Measurements from ENCODE around the gene SLC6A17. TPM values are rescaled to one million over a fixed set of nuclear protein-coding genes. Genes with fewer than 3 reads are reported as not detected.

SLC6A17 gene
- total RNA-seq, 1 donor from 2014 or later, result 46.1 TPM

DNA sequence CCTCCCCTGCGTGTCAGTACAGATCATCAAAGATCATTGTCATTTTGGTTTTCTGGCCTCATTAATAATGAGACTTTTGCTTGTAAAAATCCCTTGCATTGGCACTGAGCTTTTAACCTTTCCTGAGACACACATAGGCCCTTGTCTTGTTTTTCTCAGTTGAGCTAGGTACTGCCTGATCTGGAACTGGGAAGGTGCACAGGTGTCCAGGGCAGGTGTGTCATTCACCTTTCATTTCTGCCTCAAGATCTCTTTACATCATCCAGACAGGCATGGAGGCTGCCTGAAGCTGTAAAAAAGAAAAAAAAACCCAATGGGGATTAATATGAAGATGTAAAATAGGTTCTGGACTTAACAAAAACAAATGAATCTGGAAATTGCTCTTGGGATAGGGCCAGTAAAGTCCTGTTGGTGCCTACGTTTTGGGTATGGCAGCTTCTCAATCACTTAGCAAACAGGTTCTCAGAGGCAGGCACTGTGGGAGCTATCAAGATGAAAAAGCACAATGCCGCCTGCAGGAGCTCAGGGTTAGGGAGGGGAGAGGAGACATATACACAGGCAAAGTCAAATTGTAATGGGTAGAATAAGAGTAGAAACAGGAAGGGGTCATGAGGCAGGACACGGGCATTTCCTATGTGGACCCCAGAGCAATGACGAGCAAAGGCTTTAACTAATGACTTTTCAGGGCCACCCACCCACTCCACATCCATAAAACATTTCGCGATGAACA lies 58.8 kb downstream of the SLC6A17 start:
- Mint-ChIP-seq H3K27ac (ENCODE audit: unreplicated experiment) (peak overlapping the region; percentile 93), H3K4me1 (ENCODE audit: unreplicated experiment) (peaks cover 36% of the 10 kb centered on the region), H3K36me3 (ENCODE audit: low read depth, unreplicated experiment) (peaks cover 9% of the 10 kb centered on the region), H3K4me3 (ENCODE audit: unreplicated experiment) (peak overlapping the region; percentile 91), H3K9me3 (ENCODE audit: unreplicated experiment) (no peaks in the 10 kb centered on the region), H3K27me3 (ENCODE audit: unreplicated experiment) (peaks cover 12% of the 10 kb centered on the region)
- DNase-seq (ENCODE audit: low spot score), result no peak
- TF ChIP-seq, protein P1, sequence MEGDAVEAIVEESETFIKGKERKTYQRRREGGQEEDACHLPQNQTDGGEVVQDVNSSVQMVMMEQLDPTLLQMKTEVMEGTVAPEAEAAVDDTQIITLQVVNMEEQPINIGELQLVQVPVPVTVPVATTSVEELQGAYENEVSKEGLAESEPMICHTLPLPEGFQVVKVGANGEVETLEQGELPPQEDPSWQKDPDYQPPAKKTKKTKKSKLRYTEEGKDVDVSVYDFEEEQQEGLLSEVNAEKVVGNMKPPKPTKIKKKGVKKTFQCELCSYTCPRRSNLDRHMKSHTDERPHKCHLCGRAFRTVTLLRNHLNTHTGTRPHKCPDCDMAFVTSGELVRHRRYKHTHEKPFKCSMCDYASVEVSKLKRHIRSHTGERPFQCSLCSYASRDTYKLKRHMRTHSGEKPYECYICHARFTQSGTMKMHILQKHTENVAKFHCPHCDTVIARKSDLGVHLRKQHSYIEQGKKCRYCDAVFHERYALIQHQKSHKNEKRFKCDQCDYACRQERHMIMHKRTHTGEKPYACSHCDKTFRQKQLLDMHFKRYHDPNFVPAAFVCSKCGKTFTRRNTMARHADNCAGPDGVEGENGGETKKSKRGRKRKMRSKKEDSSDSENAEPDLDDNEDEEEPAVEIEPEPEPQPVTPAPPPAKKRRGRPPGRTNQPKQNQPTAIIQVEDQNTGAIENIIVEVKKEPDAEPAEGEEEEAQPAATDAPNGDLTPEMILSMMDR (IDR thresholded peaks at IDR 0.05; ENCODE audit: unreplicated experiment), result no peak

DNA sequence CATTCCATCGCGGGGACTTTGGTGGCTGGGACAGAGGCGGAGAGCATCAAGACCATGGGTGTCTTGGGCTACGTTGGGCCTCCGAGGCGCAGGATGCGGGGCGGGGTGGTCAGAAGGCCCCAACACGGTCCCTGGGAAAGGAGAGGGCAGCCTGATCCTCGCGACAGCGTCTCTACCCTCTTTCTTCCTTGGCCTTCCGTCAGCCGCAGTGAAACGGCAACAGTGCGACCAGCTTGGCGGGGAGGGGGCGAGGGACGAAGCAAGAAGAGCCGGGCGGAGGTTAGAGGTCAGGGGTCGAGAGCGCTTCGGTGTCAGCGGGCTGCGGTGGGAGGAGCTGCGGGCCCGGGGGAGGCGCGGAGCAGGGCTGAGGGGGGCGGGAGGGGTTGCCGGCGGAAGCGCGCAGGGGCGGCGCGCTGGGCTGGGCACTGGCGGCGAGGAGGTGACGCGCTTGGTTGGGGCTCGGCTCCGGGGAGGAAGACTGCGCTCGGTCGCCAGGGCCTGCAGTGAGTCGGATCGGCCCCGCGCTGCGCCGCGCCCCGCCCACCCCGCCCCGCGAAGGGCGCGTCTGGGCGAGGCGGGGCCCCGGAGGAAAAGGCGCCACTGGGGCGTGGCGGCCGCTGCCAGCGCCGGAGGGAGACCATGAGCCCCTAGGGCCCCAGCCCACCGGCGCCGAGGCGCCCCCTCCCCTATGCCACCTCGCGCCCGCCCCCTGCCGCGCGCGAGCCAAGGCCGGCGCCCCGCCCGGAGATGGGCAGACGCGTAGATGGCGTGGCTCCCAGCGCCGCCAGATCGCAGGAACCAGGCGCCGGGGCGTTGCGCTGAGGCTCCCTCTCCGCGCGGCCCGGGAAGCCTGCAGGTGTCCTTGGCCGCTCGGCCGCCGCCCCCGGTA lies 59.7 kb downstream of the SLC6A17 start, which contains the start of gene KCNC4:
Gene KCNC4 (plus strand): TSS at position 600 of the 889 bp plus-strand sequence. CDS start 1,186 bp downstream, outside the sequence.
- H3K36me3 Mint-ChIP-seq (ENCODE audit: low read depth, unreplicated experiment), result peaks cover 9% of the 10 kb centered on the region
- H3K9me3 Mint-ChIP-seq (ENCODE audit: unreplicated experiment), result no peaks in the 10 kb centered on the region
- H3K4me3 Mint-ChIP-seq (ENCODE audit: unreplicated experiment), result peak within 1 kb of the TSS; percentile 91
- H3K4me1 Mint-ChIP-seq (ENCODE audit: unreplicated experiment), result peaks cover 38% of the 10 kb centered on the region
- DNase-seq (ENCODE audit: low spot score), result peak; percentile 75
- H3K27me3 Mint-ChIP-seq (ENCODE audit: unreplicated experiment), result peaks cover 12% of the 10 kb centered on the region
- TF ChIP-seq, protein P1 (IDR thresholded peaks at IDR 0.05; ENCODE audit: unreplicated experiment), result peak; percentile 16
- H3K27ac Mint-ChIP-seq (ENCODE audit: unreplicated experiment), result peak within 1 kb of the TSS; percentile 93

DNA sequence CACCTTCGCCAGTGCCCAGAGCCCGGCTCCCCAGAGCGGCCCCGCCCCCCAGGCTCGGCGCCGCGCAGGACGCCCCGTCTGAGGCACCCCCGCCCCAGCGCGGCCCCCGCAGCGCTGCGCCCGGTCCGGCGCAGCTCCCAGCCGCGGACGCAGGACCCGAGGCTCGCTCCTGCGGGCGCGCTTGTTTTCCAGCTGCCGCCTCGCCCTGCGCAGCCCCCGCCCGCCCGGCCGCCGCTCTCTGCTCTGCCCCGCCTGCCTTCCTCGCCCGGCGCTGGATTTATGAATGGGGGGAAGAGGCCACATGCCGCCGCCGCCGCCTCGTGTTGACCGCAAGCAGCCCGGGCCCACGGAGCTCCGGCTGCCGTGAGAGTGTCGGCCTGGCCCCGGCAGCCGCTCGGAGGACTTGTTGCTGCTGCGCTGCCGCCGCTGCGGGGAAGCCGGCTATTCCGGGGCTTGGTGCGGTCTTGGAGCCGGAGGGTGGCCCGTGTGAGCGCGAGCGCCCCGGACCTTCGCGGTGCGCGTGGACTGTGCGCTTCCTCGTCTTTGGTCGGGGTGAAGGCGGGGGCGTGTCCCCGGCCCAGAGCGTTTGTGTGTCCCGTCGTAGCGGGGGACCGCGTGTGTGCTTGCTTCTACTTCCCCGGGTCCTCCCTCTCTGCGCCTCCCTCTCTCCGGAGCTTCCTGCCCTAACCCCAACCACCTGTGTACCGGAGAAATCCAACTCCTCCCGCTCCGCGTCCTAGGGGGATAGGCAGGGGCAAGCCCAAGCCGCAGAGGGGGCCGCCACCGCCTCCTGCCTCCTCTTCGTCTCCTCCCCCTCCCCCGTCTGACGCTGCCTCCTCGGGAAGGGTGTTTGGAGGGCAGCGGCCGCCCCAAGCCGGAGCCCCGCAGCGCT lies 60.6 kb downstream of the SLC6A17 start:
- H3K27ac Mint-ChIP-seq (ENCODE audit: unreplicated experiment), result no peak overlapping the region
- H3K27me3 Mint-ChIP-seq (ENCODE audit: unreplicated experiment), result peaks cover 12% of the 10 kb centered on the region
- TF ChIP-seq, protein P1 (IDR thresholded peaks at IDR 0.05; ENCODE audit: unreplicated experiment), result no peak
- peak overlapping the region; percentile 90 for H3K4me3 Mint-ChIP-seq (ENCODE audit: unreplicated experiment)
- peaks cover 9% of the 10 kb centered on the region for H3K36me3 Mint-ChIP-seq (ENCODE audit: low read depth, unreplicated experiment)
- peaks cover 46% of the 10 kb centered on the region for H3K4me1 Mint-ChIP-seq (ENCODE audit: unreplicated experiment)
- H3K9me3 Mint-ChIP-seq (ENCODE audit: unreplicated experiment), result no peaks in the 10 kb centered on the region
- peak; percentile 49 for DNase-seq (ENCODE audit: low spot score)

GRCh38 chr1:110211496-110212168 lies 61.3 kb downstream of the SLC6A17 start:
- no peak for DNase-seq (ENCODE audit: low spot score)
- Mint-ChIP-seq H3K36me3 (ENCODE audit: low read depth, unreplicated experiment) (peaks cover 9% of the 10 kb centered on the region), H3K27ac (ENCODE audit: unreplicated experiment) (no peak overlapping the region), H3K9me3 (ENCODE audit: unreplicated experiment) (no peaks in the 10 kb centered on the region), H3K4me1 (ENCODE audit: unreplicated experiment) (peaks cover 51% of the 10 kb centered on the region), H3K27me3 (ENCODE audit: unreplicated experiment) (peaks cover 12% of the 10 kb centered on the region), H3K4me3 (ENCODE audit: unreplicated experiment) (peak overlapping the region; percentile 90)
- TF ChIP-seq, protein P1 (IDR thresholded peaks at IDR 0.05; ENCODE audit: unreplicated experiment), result no peak

All from endothelial cell (in vitro differentiated cells).